Activated naive CD4-positive, alpha-beta T cell treated with Interleukin-2 at 50 U/mL for 16 hours (primary cell): ENCODE measurements around the gene ARID3A.

Source experiments
- DNase-seq: peaks from one replicate; pipeline ENCODE4 v3.0.0-alpha.2; 2020

The ARID3A gene

GRCh38 chr19:1006711-1007398, 81.0 kb downstream of the ARID3A start:
- DNase-seq, result no peak

- DNase-seq, result no peak
Measured at GRCh38 chr19:1007399-1008251, 81.8 kb downstream of the ARID3A start.

GRCh38 chr19:1008268-1009040, 82.6 kb downstream of the ARID3A start:
- no peak for DNase-seq

- no peak for DNase-seq
Measured at GRCh38 chr19:1009041-1009980, 83.5 kb downstream of the ARID3A start.

GRCh38 chr19:1009981-1010538, 84.2 kb downstream of the ARID3A start:
- DNase-seq, result no peak

GRCh38 chr19:1010586-1011510, 85.0 kb downstream of the ARID3A start:
- DNase-seq, result no peak

GRCh38 chr19:1011831-1012333, 86.0 kb downstream of the ARID3A start:
- DNase-seq, result no peak

GRCh38 chr19:1012334-1012733, 86.5 kb downstream of the ARID3A start:
- DNase-seq, result no peak

GRCh38 chr19:1013218-1013617, 87.4 kb downstream of the ARID3A start:
- no peak for DNase-seq

- no peak for DNase-seq
Measured at GRCh38 chr19:1014161-1015060, 88.6 kb downstream of the ARID3A start.

GRCh38 chr19:1015061-1015781, 89.4 kb downstream of the ARID3A start:
- no peak for DNase-seq

GRCh38 chr19:1015782-1016646, 90.2 kb downstream of the ARID3A start:
- no peak for DNase-seq

GRCh38 chr19:1016647-1017114, 90.8 kb downstream of the ARID3A start:
- DNase-seq, result no peak

- DNase-seq, result no peak
Measured at GRCh38 chr19:1017115-1017905, 91.5 kb downstream of the ARID3A start.

GRCh38 chr19:1017906-1018305, 92.1 kb downstream of the ARID3A start:
- no peak for DNase-seq

- DNase-seq, result no peak
Measured at GRCh38 chr19:1018393-1018792, 92.6 kb downstream of the ARID3A start.
